HepG2 (cell line): Measurements from ENCODE around the gene IP6K3. TPM values are rescaled to one million over a fixed set of nuclear protein-coding genes. Genes with fewer than 3 reads are reported as not detected.
A peak's percentile ranks its signal among the peaks of the same experiment; 100 is the strongest.

ENCODE experiments used
- DDIT3 ChIP-seq: sonication (generic); formaldehyde crosslinking; IDR thresholded peaks from 2 replicates; pipeline ENCODE4 v1.4.0; 2020; ENCODE audit warnings: mild to moderate bottlenecking, missing genetic modification reagents
- EEA1 ChIP-seq: sonication (generic); formaldehyde crosslinking; IDR thresholded peaks from 2 replicates; pipeline ENCODE4 v1.5.1; 2020; ENCODE audit warnings: mild to moderate bottlenecking, missing genetic modification reagents, borderline replicate concordance
- HMG20B ChIP-seq: conservative IDR thresholded peaks from 2 replicates; pipeline ENCODE4 v1.6.1; 2016; ENCODE audit warnings: missing genetic modification reagents, missing compliant biosample characterization
- ISL2 ChIP-seq: sonication (generic); formaldehyde crosslinking; IDR thresholded peaks from 2 replicates; pipeline ENCODE4 v1.5.0; 2020; ENCODE audit warnings: missing genetic modification reagents
- JARID2 ChIP-seq: sonication (generic); formaldehyde crosslinking; IDR thresholded peaks from 2 replicates; pipeline ENCODE4 v1.8.1; 2023; ENCODE audit warnings: missing genetic modification reagents, inconsistent platforms; ENCODE audit not compliant: insufficient replicate concordance
- MED13 ChIP-seq: sonication (generic); formaldehyde crosslinking; IDR thresholded peaks from 2 replicates; pipeline ENCODE4 v1.5.0; 2020; ENCODE audit warnings: missing genetic modification reagents
- MNT ChIP-seq: fragments of 450-650 bp; IDR thresholded peaks from 2 replicates; pipeline ENCODE4 v1.6.1; 2016
- PBX3 ChIP-seq: sonication (generic); formaldehyde crosslinking; IDR thresholded peaks from 2 replicates; pipeline ENCODE4 v1.8.1; 2023; ENCODE audit warnings: missing genetic modification reagents, inconsistent platforms, borderline replicate concordance
- SNAPC4 ChIP-seq: sonication (generic); formaldehyde crosslinking; IDR thresholded peaks from 2 replicates; pipeline ENCODE4 v1.4.0; 2020; ENCODE audit warnings: mild to moderate bottlenecking, missing genetic modification reagents
- ZBTB25 ChIP-seq: IDR thresholded peaks from 2 replicates; pipeline ENCODE4 v1.6.1; 2018; ENCODE audit warnings: missing genetic modification reagents
- ZC3H4 ChIP-seq: sonication (generic); formaldehyde crosslinking; IDR thresholded peaks from 2 replicates; pipeline ENCODE4 v1.4.0; 2020; ENCODE audit warnings: missing genetic modification reagents, borderline replicate concordance
- ZNF121 ChIP-seq: sonication (generic); formaldehyde crosslinking; IDR thresholded peaks from 2 replicates; pipeline ENCODE4 v1.5.0; 2020; ENCODE audit warnings: mild to moderate bottlenecking, missing genetic modification reagents
- ZNF674 ChIP-seq: sonication (generic); formaldehyde crosslinking; IDR thresholded peaks from 2 replicates; pipeline ENCODE4 v1.5.0; 2020; ENCODE audit warnings: low read depth, mild to moderate bottlenecking, missing genetic modification reagents
- ZNF713 ChIP-seq: sonication (generic); formaldehyde crosslinking; IDR thresholded peaks from 2 replicates; pipeline ENCODE4 v1.4.0; 2020; ENCODE audit warnings: mild to moderate bottlenecking, missing genetic modification reagents
- ZNF784 ChIP-seq: sonication (generic); formaldehyde crosslinking; IDR thresholded peaks from 2 replicates; pipeline ENCODE4 v1.5.1; 2020; ENCODE audit warnings: missing genetic modification reagents, mild to moderate bottlenecking, borderline replicate concordance
- polyA plus RNA-seq, 8 experiments: library from polyadenylated mRNA; depleted of rRNA in 3 of 8; stranded (reverse) in 7 of 8; unstranded in 1 of 8; fragments of >200 nt; fragmentation: Illumina TruSeq in 4 of 8; extraction: Trizol in 4 of 8; gene quantifications; 2 replicates each; pipeline versions ENCODE4 v1.2.1 to v1.2.3, GENCODE V29; 2011 to 2016; ENCODE audit warnings: low read depth in 4 of 8, missing spikeins in 1 of 8, mixed read lengths in 1 of 8; ENCODE audit not compliant: insufficient read depth in 1 of 8
- total RNA-seq, 5 experiments: library from RNA; depleted of rRNA; stranded (reverse); fragments of >200 nt; fragmentation: Illumina TruSeq; extraction: Trizol; gene quantifications; 2 replicates each; pipeline ENCODE4 v1.2.3, GENCODE V29; 2016; ENCODE audit warnings: low read depth in 1 of 5

The IP6K3 gene
- total and polyA plus RNA-seq, 2 of the 13 experiments (the other 11 are each of a cell fraction or from before 2014, with no cell fraction given), result 0.11 to 0.18 TPM

- TF ChIP-seq SNAPC4 (CRISPR knock-in tag) (no peak), EEA1 (no peak), DDIT3 (no peak), ZC3H4 (CRISPR knock-in tag) (0 out of 2 replicates have a peak, but pooled peaks have one; percentile 17), JARID2 (no peak), ZNF713 (0 out of 2 replicates have a peak, but pooled peaks have one; percentile 23), MED13 (CRISPR knock-in tag) (peak; percentile 39; the same call in 1 of the 2 replicates), ZNF674 (CRISPR knock-in tag) (no peak), HMG20B (0 out of 2 replicates have a peak, but pooled peaks have one; percentile 28), ZNF784 (CRISPR knock-in tag) (no peak; the same call in 1 of the 2 replicates), ZBTB25 (CRISPR knock-in tag) (peak; percentile 90; the same call in 1 of the 2 replicates), MNT (peak; percentile 31; the same call in 1 of the 2 replicates), PBX3 (CRISPR knock-in tag) (no peak), ISL2 (CRISPR knock-in tag) (no peak; the same call in 1 of the 2 replicates), ZNF121 (CRISPR knock-in tag) (peak; percentile 33; the same call in 1 of the 2 replicates)
These were observed 42.2 kb upstream of the IP6K3 start, which contains the start of gene LEMD2 (continued) for GRCh38 chr6:33788694-33789549.
